ENCODE results near the gene TAF7. TPM values are rescaled to one million over a fixed set of nuclear protein-coding genes. Genes with fewer than 3 reads are reported as not detected.
"Not testable (repeated sequence)": the region's sequence is repeated elsewhere in the genome, so short reads cannot be mapped to it uniquely, and the experiment has no call there.

The TAF7 gene, protein sequence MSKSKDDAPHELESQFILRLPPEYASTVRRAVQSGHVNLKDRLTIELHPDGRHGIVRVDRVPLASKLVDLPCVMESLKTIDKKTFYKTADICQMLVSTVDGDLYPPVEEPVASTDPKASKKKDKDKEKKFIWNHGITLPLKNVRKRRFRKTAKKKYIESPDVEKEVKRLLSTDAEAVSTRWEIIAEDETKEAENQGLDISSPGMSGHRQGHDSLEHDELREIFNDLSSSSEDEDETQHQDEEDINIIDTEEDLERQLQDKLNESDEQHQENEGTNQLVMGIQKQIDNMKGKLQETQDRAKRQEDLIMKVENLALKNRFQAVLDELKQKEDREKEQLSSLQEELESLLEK
- 68.9 and 99.9 TPM in 2 replicates for total RNA-seq

DNA sequence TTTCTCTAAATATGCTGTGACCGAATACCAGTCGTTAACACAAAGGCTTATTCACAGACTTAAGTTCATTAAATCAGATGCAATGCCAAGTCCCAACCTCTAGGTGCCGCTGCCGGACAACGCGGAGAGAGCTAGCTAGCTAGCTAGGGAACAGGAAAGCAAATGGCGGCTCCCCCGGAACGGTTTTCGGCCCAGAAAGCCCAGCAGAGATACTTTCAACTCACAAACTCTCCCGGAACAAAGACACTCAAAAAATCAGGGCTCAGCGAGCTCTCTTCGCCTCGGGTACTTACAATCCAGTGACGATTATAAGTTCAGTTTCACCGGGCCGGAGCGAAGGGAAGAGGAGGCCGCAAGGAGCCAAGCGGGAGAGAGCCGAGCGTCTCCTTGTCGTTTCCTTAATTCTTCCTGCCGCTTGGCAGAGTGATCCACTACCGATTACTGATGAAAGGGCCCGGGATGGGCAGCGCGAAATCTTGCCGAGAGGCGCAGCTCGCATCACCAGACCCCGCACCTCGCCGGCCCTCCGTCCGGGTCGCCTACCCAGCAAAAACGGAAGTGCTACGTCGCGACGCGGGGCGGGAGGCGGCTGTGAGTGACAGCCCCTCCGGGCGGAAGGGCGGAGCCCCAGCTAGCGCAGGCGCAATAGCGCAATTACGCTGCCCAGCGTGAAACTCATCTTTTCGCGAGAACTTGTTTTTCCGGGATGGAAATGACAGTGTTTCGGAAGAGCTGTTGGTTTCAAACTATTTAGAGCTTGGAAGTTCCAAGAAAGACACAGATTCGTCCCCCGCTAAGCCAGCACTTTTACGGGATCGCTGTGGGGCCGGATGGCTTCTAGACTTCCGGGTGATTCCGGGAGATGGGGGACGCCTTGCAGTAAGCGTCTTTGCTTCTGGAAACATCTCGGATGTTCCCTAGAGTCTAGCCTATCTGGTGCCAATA is at the start of gene TAF7:
Gene TAF7, minus strand, starts transcription at position 560 of the 945 bp plus-strand sequence. CDS start 740 bp downstream, outside the sequence.
- DNase-seq (ENCODE audit: low read depth): peak; percentile 88

DNA sequence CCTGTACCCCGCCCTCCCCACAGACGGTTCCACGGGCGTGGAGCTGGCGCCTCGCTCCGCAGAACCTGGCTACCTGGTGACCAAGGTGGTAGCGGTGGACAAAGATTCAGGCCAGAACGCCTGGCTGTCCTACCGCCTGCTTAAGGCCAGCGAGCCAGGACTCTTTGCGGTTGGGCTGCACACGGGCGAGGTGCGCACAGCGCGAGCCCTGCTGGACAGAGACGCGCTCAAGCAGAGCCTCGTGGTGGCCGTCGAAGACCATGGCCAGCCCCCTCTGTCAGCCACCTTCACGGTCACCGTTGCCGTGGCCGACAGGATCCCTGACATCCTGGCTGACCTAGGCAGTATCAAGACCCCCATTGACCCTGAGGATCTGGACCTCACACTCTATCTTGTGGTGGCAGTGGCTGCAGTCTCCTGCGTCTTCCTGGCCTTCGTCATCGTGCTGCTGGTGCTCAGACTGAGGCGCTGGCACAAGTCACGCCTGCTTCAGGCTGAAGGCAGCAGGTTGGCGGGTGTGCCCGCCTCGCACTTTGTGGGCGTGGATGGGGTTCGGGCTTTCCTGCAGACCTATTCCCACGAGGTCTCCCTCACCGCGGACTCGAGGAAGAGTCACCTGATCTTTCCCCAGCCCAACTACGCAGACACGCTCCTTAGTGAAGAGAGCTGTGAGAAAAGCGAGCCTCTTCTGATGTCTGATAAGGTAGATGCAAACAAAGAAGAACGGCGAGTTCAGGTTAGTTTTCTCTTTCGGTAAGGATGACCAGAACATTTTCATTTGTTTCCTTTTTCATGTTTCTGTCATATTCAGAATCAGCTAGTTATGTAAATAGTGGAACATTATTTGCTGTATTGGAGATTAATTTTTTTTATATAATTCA is 45.7 kb upstream of the TAF7 start:
- no peak for DNase-seq (ENCODE audit: low read depth)

- no peak for DNase-seq (ENCODE audit: low read depth)
Observed at GRCh38 chr5:141363952-141364660, 43.5 kb upstream of the TAF7 start, which contains the start of gene PCDHGA5. TSS of gene PCDHGA5 (plus strand) at chr5:141364162. CDS start at chr5:141364331, 169 bp downstream.

DNA sequence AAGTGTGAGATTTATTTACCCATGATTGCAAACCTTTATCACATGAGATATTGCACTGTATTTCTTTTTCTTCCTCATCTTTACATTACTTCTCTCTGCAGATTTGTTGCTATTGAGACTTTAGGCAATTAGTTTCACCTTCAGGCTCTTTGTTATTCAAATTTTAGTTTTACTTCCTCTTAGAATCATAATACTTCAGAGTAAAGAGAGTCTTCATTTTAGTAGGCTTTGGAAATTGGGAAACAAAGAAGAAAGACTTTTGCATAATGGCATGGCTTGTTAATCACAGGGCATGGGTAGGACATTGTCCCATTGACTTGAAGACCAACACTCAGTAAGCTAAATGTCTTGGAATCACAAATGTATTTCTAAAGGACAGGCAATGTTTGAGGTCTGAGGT is 42.1 kb upstream of the TAF7 start:
- DNase-seq (ENCODE audit: low read depth): no peak

GRCh38 chr5:141360685-141361084 is 40.1 kb upstream of the TAF7 start:
- DNase-seq (ENCODE audit: low read depth): no peak

DNA sequence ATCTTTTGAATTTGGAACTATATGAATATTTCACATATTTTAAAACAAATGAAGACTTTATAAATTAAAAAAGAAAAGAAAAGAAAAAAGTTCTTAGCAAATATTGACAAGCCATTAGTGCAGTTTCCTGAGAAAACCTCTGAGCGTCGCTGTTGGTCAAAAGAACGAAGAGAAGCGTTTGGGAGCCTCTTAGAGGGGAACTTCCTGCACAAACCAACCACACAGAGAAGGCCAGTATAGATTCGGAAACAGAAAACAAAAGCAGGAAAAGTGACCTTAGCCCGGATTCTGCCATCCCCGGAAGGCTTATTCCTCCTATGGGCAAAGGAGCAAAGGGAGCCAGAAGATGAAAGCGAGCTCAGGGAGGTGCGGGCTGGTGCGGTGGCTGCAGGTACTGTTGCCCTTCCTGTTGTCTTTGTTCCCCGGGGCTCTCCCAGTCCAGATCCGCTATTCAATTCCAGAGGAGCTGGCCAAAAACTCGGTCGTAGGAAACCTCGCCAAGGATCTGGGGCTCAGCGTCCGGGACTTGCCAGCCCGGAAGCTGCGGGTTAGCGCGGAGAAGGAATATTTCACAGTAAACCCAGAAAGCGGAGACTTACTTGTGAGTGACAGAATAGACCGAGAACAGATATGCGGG is 39.3 kb upstream of the TAF7 start, which contains the start of gene PCDHGB2:
Gene PCDHGB2, plus strand, starts transcription at position 205 of the 637 bp plus-strand sequence. Its CDS starts 142 bp downstream, at position 347.
- DNase-seq (ENCODE audit: low read depth): peak; percentile 16

DNA sequence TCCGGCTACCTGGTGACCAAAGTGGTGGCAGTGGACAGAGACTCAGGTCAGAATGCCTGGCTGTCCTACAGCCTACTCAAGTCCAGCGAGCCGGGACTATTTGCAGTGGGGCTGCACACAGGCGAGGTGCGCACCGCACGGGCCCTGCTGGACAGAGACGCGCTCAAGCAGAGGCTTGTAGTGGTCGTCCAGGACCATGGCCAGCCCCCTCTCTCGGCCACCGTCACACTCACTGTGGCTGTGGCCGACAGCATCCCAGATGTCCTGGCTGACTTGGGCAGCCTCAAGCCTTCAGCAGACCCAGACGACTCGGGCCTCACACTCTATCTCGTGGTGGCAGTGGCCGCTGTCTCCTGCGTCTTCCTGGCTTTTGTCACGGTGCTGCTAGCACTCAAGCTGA is 36.4 kb upstream of the TAF7 start:
- DNase-seq (ENCODE audit: low read depth): no peak

DNA sequence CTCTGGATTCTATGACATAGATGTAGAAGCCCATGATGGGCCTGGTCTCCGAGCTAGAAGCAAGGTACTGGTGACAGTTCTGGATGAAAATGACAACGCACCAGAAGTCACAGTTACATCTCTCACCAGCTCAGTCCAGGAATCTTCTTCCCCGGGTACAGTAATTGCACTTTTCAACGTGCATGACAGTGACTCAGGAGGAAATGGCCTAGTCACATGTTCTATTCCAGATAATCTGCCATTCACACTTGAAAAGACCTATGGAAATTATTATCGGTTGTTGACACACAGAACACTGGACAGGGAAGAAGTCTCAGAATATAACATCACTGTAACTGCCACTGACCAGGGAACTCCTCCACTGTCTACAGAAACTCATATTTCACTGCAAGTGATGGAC is 35.5 kb upstream of the TAF7 start:
- no peak for DNase-seq (ENCODE audit: low read depth)

GRCh38 chr5:141355641-141356040 is 35.1 kb upstream of the TAF7 start:
- no peak for DNase-seq (ENCODE audit: low read depth)

- DNase-seq (ENCODE audit: low read depth): no peak
Observed at GRCh38 chr5:141354900-141355469, 34.4 kb upstream of the TAF7 start, which contains the start of gene PCDHGA4. TSS of gene PCDHGA4 (plus strand) at chr5:141355021. CDS start at chr5:141355108, 87 bp downstream.

DNA sequence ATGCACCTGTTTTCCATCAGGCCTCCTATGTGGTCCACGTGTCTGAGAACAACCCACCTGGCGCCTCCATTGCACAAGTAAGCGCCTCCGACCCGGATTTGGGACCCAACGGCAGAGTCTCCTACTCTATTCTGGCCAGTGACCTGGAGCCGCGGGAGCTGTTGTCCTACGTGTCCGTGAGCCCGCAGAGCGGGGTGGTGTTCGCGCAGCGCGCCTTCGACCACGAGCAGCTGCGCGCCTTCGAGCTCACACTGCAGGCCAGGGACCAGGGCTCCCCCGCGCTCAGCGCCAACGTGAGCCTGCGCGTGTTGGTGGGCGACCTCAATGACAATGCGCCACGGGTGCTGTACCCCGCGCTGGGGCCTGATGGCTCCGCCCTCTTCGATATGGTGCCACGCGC is 31.0 kb upstream of the TAF7 start:
- DNase-seq (ENCODE audit: low read depth): no peak

- peak; percentile 23 for DNase-seq (ENCODE audit: low read depth)
Observed at GRCh38 chr5:141349917-141350619, 29.5 kb upstream of the TAF7 start, which contains the start of gene PCDHGB1. TSS of gene PCDHGB1 (plus strand) at chr5:141350099. CDS start at chr5:141350261, 162 bp downstream.

DNA sequence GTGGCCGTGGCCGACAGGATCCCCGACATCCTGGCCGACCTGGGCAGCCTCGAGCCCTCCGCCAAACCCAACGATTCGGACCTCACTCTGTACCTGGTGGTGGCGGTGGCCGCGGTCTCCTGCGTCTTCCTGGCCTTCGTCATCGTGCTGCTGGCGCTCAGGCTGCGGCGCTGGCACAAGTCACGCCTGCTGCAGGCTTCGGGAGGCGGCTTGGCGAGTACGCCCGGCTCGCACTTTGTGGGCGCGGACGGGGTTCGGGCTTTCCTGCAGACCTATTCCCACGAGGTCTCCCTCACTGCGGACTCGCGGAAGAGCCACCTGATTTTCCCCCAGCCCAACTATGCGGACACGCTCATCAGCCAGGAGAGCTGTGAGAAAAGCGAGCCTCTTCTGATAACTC is 25.4 kb upstream of the TAF7 start:
- not testable (repeated sequence) for DNase-seq (ENCODE audit: low read depth)

- no peak for DNase-seq (ENCODE audit: low read depth)
Observed at GRCh38 chr5:141345327-141345726, 24.7 kb upstream of the TAF7 start.

DNA sequence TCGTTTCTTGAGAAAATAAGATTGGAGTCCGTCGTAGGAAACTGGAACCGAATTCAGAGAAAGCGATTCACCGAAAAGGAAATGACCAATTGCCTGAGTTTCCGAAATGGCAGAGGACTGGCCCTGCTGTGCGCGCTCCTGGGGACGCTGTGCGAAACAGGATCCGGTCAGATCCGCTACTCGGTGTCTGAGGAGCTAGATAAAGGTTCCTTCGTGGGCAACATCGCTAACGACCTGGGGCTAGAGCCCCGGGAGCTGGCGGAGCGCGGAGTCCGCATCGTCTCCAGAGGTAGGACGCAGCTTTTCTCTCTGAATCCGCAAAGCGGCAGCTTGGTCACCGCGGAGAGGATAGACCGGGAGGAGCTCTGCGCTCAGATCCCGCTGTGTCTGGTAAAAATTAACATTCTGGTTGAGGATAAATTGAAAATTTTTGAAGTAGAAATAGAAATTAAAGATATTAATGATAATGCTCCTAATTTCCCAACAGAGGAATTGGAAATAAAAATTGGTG is 23.4 kb upstream of the TAF7 start:
- DNase-seq (ENCODE audit: low read depth): no peak

GRCh38 chr5:141343242-141343952 is 22.8 kb upstream of the TAF7 start, which contains the start of gene PCDHGA3:
TSS of gene PCDHGA3 (plus strand) at chr5:141343829. CDS start at chr5:141344034, 205 bp downstream.
- peak; percentile 22 for DNase-seq (ENCODE audit: low read depth)

- DNase-seq (ENCODE audit: low read depth): no peak
Observed at GRCh38 chr5:141342773-141343172, 22.2 kb upstream of the TAF7 start.

- not testable (repeated sequence) for DNase-seq (ENCODE audit: low read depth)
Observed at GRCh38 chr5:141340781-141341354, 20.3 kb upstream of the TAF7 start.

Data from renal cortical epithelial cell (primary cell).